Trophoblast cell (in vitro differentiated cells and primary cell): ENCODE results near the gene CCNF.

Experiments
- DNase-seq, 2 donors: peaks; one replicate each; pipeline ENCODE4 v3.0.0-alpha.2; 2016
- H2AFZ ChIP-seq: 2 replicates; pipeline ENCODE4 v1.6.1; 2013; ENCODE audit warnings: low read length, moderate library complexity, mild to moderate bottlenecking; ENCODE audit not compliant: insufficient read depth, poor library complexity
- H2AK5ac ChIP-seq: 2 replicates; pipeline ENCODE4 v1.6.1; 2013; ENCODE audit warnings: mild to moderate bottlenecking, low read length
- H2BK120ac ChIP-seq: 2 replicates; pipeline ENCODE4 v1.6.1; 2013; ENCODE audit warnings: low read length, mild to moderate bottlenecking, moderate library complexity; ENCODE audit not compliant: insufficient read depth, poor library complexity
- H2BK12ac ChIP-seq: 2 replicates; pipeline ENCODE4 v1.6.1; 2013; ENCODE audit warnings: mild to moderate bottlenecking, low read length, moderate library complexity
- H2BK5ac ChIP-seq: 2 replicates; pipeline ENCODE4 v1.6.1; 2013; ENCODE audit warnings: low read length, low read depth, moderate library complexity, mild to moderate bottlenecking; ENCODE audit not compliant: poor library complexity
- H3K14ac ChIP-seq: 2 replicates; pipeline ENCODE4 v1.6.1; 2013; ENCODE audit warnings: mild to moderate bottlenecking, low read length
- H3K18ac ChIP-seq: 2 replicates; pipeline ENCODE4 v1.6.1; 2013; ENCODE audit warnings: mild to moderate bottlenecking, low read length
- H3K23ac ChIP-seq: 2 replicates; pipeline ENCODE4 v1.6.1; 2013; ENCODE audit warnings: low read length
- H3K27ac ChIP-seq: 2 replicates; pipeline ENCODE4 v1.5.1; 2013; ENCODE audit warnings: low read depth, mild to moderate bottlenecking, inconsistent platforms, low read length, moderate library complexity
- H3K27me3 ChIP-seq: 2 replicates; pipeline ENCODE4 v1.6.1; 2013; ENCODE audit warnings: inconsistent platforms, mild to moderate bottlenecking, low read length, moderate library complexity; ENCODE audit not compliant: insufficient read depth
- H3K36me3 ChIP-seq, 2 experiments: 1 replicate in 1 of 2; 2 replicates in 1 of 2; pipeline ENCODE4 v1.6.1; 2013; ENCODE audit warnings: low read length in 2 of 2, mild to moderate bottlenecking in 2 of 2, moderate library complexity in 1 of 2; ENCODE audit not compliant: insufficient read depth in 2 of 2, control insufficient read depth in 1 of 2
- H3K4ac ChIP-seq: 2 replicates; pipeline ENCODE4 v1.6.1; 2013; ENCODE audit warnings: low read depth, mild to moderate bottlenecking, low read length, moderate library complexity
- H3K4me1 ChIP-seq, 2 experiments: 1 replicate in 1 of 2; 2 replicates in 1 of 2; pipeline ENCODE4 v1.6.1; 2013; ENCODE audit warnings: low read length in 2 of 2, mild to moderate bottlenecking in 2 of 2, moderate library complexity in 1 of 2; ENCODE audit not compliant: insufficient read depth in 2 of 2, control insufficient read depth in 1 of 2
- H3K4me2 ChIP-seq: 2 replicates; pipeline ENCODE4 v1.6.1; 2013; ENCODE audit warnings: inconsistent platforms, mild to moderate bottlenecking, low read length, moderate library complexity
- H3K4me3 ChIP-seq: 2 replicates; pipeline ENCODE4 v1.5.1; 2013; ENCODE audit warnings: mild to moderate bottlenecking, low read depth, low read length, inconsistent platforms
- H3K79me1 ChIP-seq: one replicate; pipeline ENCODE4 v1.6.1; 2013; ENCODE audit warnings: low read length
- H3K79me2 ChIP-seq: 2 replicates; pipeline ENCODE4 v1.6.1; 2013; ENCODE audit warnings: low read length, mild to moderate bottlenecking; ENCODE audit not compliant: control insufficient read depth, insufficient read depth, poor library complexity
- H3K9ac ChIP-seq: 2 replicates; pipeline ENCODE4 v1.6.1; 2013; ENCODE audit warnings: mild to moderate bottlenecking, low read length
- H3K9me3 ChIP-seq: 2 replicates; pipeline ENCODE4 v1.6.1; 2013; ENCODE audit warnings: low read depth, mild to moderate bottlenecking, control low read depth, inconsistent platforms, low read length; ENCODE audit not compliant: insufficient read depth
- H4K12ac ChIP-seq: 2 replicates; pipeline ENCODE4 v1.6.1; 2013; ENCODE audit warnings: low read depth, mild to moderate bottlenecking, low read length, moderate library complexity
- H4K8ac ChIP-seq: 2 replicates; pipeline ENCODE4 v1.6.1; 2013; ENCODE audit warnings: low read depth, mild to moderate bottlenecking, low read length, moderate library complexity
- H4K91ac ChIP-seq: one replicate; pipeline ENCODE4 v1.6.1; 2013; ENCODE audit warnings: low read depth, mild to moderate bottlenecking, low read length, moderate library complexity
- WGBS: extraction: QIAGEN DNeasy Blood & Tissue Kit; methylation state at CpG from one replicate; pipeline ENCODE4 v1.1.7; 2013; ENCODE audit warnings: missing lambda C conversion rate; ENCODE audit not compliant: insufficient read length, insufficient coverage; ENCODE audit errors: extremely low coverage; 5-methylcytosine and 5-hydroxymethylcytosine counted together

CCNF gene

GRCh38 chr16:2470234-2470601, 41.0 kb downstream of the CCNF start:
- no peak for DNase-seq
- Histone ChIP-seq H3K4ac (no peak overlapping the region), H3K79me1 (peaks cover 8% of the 10 kb centered on the region), H2BK12ac (no peak overlapping the region), H3K9me3 (peaks cover 7% of the 10 kb centered on the region), H4K12ac (no peak overlapping the region), H2BK120ac (no peak overlapping the region), H3K14ac (no peak overlapping the region), H3K4me2 (no peak overlapping the region), H3K4me3 (no peak overlapping the region), H3K27ac (no peak overlapping the region), H2BK5ac (no peak overlapping the region), H3K23ac (no peak overlapping the region), H3K9ac (no peak overlapping the region), H3K18ac (no peak overlapping the region), H3K36me3 (no peaks in the 10 kb centered on the region), H4K91ac (no peak overlapping the region), H2AK5ac (no peak overlapping the region), H2AFZ (no peak overlapping the region), H3K4me1 (peaks cover 27 to 35% of the 10 kb centered on the region in 2 experiments), H3K79me2 (peaks cover 8% of the 10 kb centered on the region), H3K27me3 (peaks cover 58% of the 10 kb centered on the region), H4K8ac (no peak overlapping the region)
- WGBS = no CpG with 5 or more reads among the region's 7 CpGs

DNA sequence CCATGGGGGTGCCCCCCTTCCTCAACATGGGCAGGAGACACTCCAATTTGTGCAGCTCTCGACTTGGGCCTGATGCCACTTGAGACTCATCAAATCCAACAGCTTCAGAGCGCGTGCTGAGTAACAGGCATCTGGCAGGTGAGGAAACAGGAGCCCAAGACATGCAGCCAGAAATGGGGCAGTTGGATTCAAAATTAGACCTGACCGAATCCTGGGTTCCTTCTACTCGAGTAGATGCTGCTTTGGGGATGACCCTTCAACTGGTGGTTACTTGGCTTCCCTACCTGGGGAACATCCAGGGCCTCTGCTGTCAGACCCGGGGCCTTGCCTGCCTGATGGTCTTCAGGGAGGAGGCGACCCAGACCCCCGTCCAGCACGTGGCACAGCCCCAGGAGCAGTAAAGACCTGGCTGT, 41.4 kb downstream of the CCNF start:
- Histone ChIP-seq H2BK5ac (no peak overlapping the region), H2BK12ac (no peak overlapping the region), H3K36me3 (no peaks in the 10 kb centered on the region), H2AFZ (no peak overlapping the region), H3K14ac (no peak overlapping the region), H4K8ac (no peak overlapping the region), H3K9me3 (peaks cover 7% of the 10 kb centered on the region), H3K79me2 (peaks cover 9% of the 10 kb centered on the region), H3K23ac (no peak overlapping the region), H3K4ac (no peak overlapping the region), H3K4me3 (no peak overlapping the region), H3K79me1 (peaks cover 8% of the 10 kb centered on the region), H3K4me2 (no peak overlapping the region), H2AK5ac (no peak overlapping the region), H2BK120ac (no peak overlapping the region), H4K12ac (no peak overlapping the region), H3K9ac (no peak overlapping the region), H3K27me3 (peaks cover 58% of the 10 kb centered on the region), H4K91ac (no peak overlapping the region), H3K27ac (no peak overlapping the region), H3K18ac (no peak overlapping the region), H3K4me1 (peaks cover 29 to 37% of the 10 kb centered on the region in 2 experiments)
- WGBS = no CpG with 5 or more reads among the region's 9 CpGs
- DNase-seq = peak in 1 of 2 donors; percentile 10

DNA sequence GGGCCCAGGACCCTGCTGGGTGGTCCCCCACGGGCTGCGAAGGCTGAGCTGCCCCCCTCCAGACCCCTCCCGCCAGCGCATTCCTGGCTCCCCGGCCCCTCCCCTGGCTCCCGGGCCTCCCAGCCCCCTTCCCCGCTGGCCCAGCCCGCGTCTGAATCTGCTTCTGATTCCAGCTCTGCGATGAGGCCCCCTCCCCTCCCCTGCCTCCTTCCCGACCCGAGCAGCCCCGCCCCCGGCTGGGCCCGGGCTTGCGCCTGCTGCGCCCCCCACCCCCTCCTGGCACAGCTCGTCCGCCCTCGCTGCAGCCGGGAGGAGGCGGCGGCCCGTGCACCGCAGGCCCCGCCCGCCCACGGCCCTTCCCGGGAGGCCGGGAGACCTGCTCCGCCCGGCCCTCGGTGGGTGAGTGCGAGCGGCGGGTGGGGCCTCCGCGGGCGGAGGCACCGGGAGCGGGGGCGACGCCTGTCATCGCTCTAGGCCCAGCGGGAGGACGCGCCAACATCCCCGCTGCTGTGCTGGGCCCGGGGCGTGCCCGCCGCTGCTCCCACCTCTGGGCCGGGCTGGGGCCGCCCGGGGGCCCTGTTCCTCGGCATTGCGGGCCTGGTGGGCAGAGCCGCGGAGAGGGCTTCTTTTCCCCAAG, 41.9 kb downstream of the CCNF start, which contains the start of gene NTN3:
TSS of gene NTN3 (plus strand) at position 282 of the 637 bp plus-strand sequence. CDS start 405 bp downstream, outside the sequence.
- no peak for DNase-seq
- peaks cover 33 to 42% of the 10 kb centered on the region in 2 experiments for H3K4me1 ChIP-seq
- H3K4me3 ChIP-seq = no peak within 1 kb of the TSS
- H3K27ac ChIP-seq = no peak within 1 kb of the TSS
- peaks cover 58% of the 10 kb centered on the region for H3K27me3 ChIP-seq
- H3K36me3 ChIP-seq = no peaks in the 10 kb centered on the region
- H2BK5ac ChIP-seq = no peak within 1 kb of the TSS
- H3K18ac ChIP-seq = no peak within 1 kb of the TSS
- peak within 1 kb of the TSS; percentile 52 for H3K4me2 ChIP-seq
- no peak within 1 kb of the TSS for H2AK5ac ChIP-seq
- H3K79me2 ChIP-seq = peaks cover 9% of the 10 kb centered on the region
- peaks cover 8% of the 10 kb centered on the region for H3K79me1 ChIP-seq
- WGBS = no CpG with 5 or more reads among the region's 59 CpGs
- no peak within 1 kb of the TSS for H3K9ac ChIP-seq
- H3K14ac ChIP-seq = no peak within 1 kb of the TSS
- no peak within 1 kb of the TSS for H3K4ac ChIP-seq
- H4K12ac ChIP-seq = no peak within 1 kb of the TSS
- no peak within 1 kb of the TSS for H2BK120ac ChIP-seq
- no peak within 1 kb of the TSS for H2AFZ ChIP-seq
- H4K8ac ChIP-seq = no peak within 1 kb of the TSS
- H3K9me3 ChIP-seq = peaks cover 7% of the 10 kb centered on the region
- no peak within 1 kb of the TSS for H3K23ac ChIP-seq
- H2BK12ac ChIP-seq = no peak within 1 kb of the TSS
- no peak within 1 kb of the TSS for H4K91ac ChIP-seq

GRCh38 chr16:2471653-2472487, 42.6 kb downstream of the CCNF start:
- H2BK120ac ChIP-seq = no peak overlapping the region
- H3K79me2 ChIP-seq = peaks cover 9% of the 10 kb centered on the region
- peaks cover 33 to 42% of the 10 kb centered on the region in 2 experiments for H3K4me1 ChIP-seq
- no peak overlapping the region for H4K12ac ChIP-seq
- H3K4ac ChIP-seq = no peak overlapping the region
- H3K9ac ChIP-seq = no peak overlapping the region
- H3K36me3 ChIP-seq = no peaks in the 10 kb centered on the region
- no peak overlapping the region for H2BK12ac ChIP-seq
- H3K4me3 ChIP-seq = no peak overlapping the region
- H3K79me1 ChIP-seq = peaks cover 8% of the 10 kb centered on the region
- no peak overlapping the region for H2AK5ac ChIP-seq
- no CpG with 5 or more reads among the region's 61 CpGs for WGBS
- H3K4me2 ChIP-seq = peak overlapping the region; percentile 52
- no peak overlapping the region for H3K23ac ChIP-seq
- no peak overlapping the region for H2AFZ ChIP-seq
- H3K18ac ChIP-seq = no peak overlapping the region
- no peak overlapping the region for H2BK5ac ChIP-seq
- no peak overlapping the region for H4K91ac ChIP-seq
- no peak overlapping the region for H4K8ac ChIP-seq
- H3K9me3 ChIP-seq = peaks cover 7% of the 10 kb centered on the region
- H3K27ac ChIP-seq = no peak overlapping the region
- H3K14ac ChIP-seq = no peak overlapping the region
- H3K27me3 ChIP-seq = peaks cover 58% of the 10 kb centered on the region
- peak in 1 of 2 donors; percentile 12 for DNase-seq
